Inflammatory macrophage treated with lipopolysaccharide for 1 hour (primary cell): ENCODE measurements around the gene JMJD1C.

Experiments
- DNase-seq, 2 donors: peaks; one replicate each; pipeline ENCODE4 v3.0.0-alpha.2; 2020 to 2022

The JMJD1C gene

GRCh38 chr10:63434866-63435854 lies 30.6 kb downstream of the JMJD1C start:
- no peak for DNase-seq

- DNase-seq: peak; percentile 51 to 79
Measured at GRCh38 chr10:63431962-63432797, 33.6 kb downstream of the JMJD1C start.

GRCh38 chr10:63430999-63431356 lies 34.8 kb downstream of the JMJD1C start:
- no peak for DNase-seq

GRCh38 chr10:63430091-63430998 lies 35.4 kb downstream of the JMJD1C start:
- DNase-seq: no peak

GRCh38 chr10:63429281-63429680 lies 36.5 kb downstream of the JMJD1C start:
- DNase-seq: no peak

- DNase-seq: no peak
Measured at GRCh38 chr10:63427013-63427412, 38.8 kb downstream of the JMJD1C start.

GRCh38 chr10:63425512-63425911 lies 40.3 kb downstream of the JMJD1C start:
- no peak for DNase-seq

GRCh38 chr10:63424576-63424975 lies 41.2 kb downstream of the JMJD1C start:
- no peak for DNase-seq

- DNase-seq: no peak
Measured at GRCh38 chr10:63423494-63423893, 42.3 kb downstream of the JMJD1C start.

GRCh38 chr10:63421591-63421990 lies 44.2 kb downstream of the JMJD1C start:
- DNase-seq: peak; percentile 72 to 84

- no peak for DNase-seq
Measured at GRCh38 chr10:63416376-63416775, 49.4 kb downstream of the JMJD1C start.

- DNase-seq: no peak
Measured at GRCh38 chr10:63415640-63416244, 50.0 kb downstream of the JMJD1C start.

- DNase-seq: no peak
Measured at GRCh38 chr10:63414481-63415260, 51.1 kb downstream of the JMJD1C start.

GRCh38 chr10:63413429-63413828 lies 52.3 kb downstream of the JMJD1C start:
- DNase-seq: no peak

GRCh38 chr10:63412304-63412703 lies 53.5 kb downstream of the JMJD1C start:
- peak in 1 of 2 donors; percentile 25 for DNase-seq

- no peak for DNase-seq
Measured at GRCh38 chr10:63410633-63411032, 55.1 kb downstream of the JMJD1C start.

- DNase-seq: no peak
Measured at GRCh38 chr10:63409465-63410027, 56.2 kb downstream of the JMJD1C start.

GRCh38 chr10:63407136-63407662 lies 58.6 kb downstream of the JMJD1C start:
- DNase-seq: no peak

GRCh38 chr10:63396133-63396761 lies 69.5 kb downstream of the JMJD1C start:
- DNase-seq: no peak

- DNase-seq: no peak
Measured at GRCh38 chr10:63393050-63393449, 72.7 kb downstream of the JMJD1C start.
